Transverse colon (tissue), 4 donors: Measurements from ENCODE around the gene AVP. TPM values are rescaled to one million over a fixed set of nuclear protein-coding genes. Genes with fewer than 3 reads are reported as not detected.

Experiments used
- DNase-seq: peaks from one replicate; pipeline ENCODE4 v3.0.0-alpha.2; 2019
- H3K27ac ChIP-seq, 4 donors: fragments of 200-600 bp; sonication (generic); 2 replicates each; pipeline ENCODE4 v1.5.1; 2016 to 2018; ENCODE audit warnings: inconsistent platforms in 4 of 4
- H3K27me3 ChIP-seq: fragments of 200-600 bp; sonication (generic); 2 replicates; pipeline ENCODE4 v1.5.1; 2017; ENCODE audit warnings: inconsistent platforms
- H3K36me3 ChIP-seq, 4 donors: fragments of 200-600 bp; sonication (generic); 2 replicates each; pipeline ENCODE4 v1.5.1; 2017 to 2019; ENCODE audit warnings: inconsistent platforms in 4 of 4
- H3K4me1 ChIP-seq, 4 donors: fragments of 200-600 bp; sonication (generic); 2 replicates each; pipeline ENCODE4 v1.5.1; 2017 to 2020; ENCODE audit warnings: inconsistent platforms in 4 of 4
- H3K4me3 ChIP-seq, 4 donors: fragments of 200-600 bp; sonication (generic); 1 replicate in 1 of 4; 2 replicates in 3 of 4; pipeline versions ENCODE4 v1.5.1 to v1.6.1; 2017 to 2019; ENCODE audit warnings: inconsistent platforms in 4 of 4
- H3K9me3 ChIP-seq, 2 donors: fragments of 200-600 bp; sonication (generic); 2 replicates each; pipeline ENCODE4 v1.5.1; 2017 to 2019; ENCODE audit warnings: inconsistent platforms in 2 of 2
- CTCF ChIP-seq, 5 experiments: fragments of 200-600 bp in 3 of 5; fragments of 450-650 bp in 2 of 5; sonication (generic) in 3 of 5; IDR thresholded peaks; 1 replicate in 2 of 5; 2 replicates in 3 of 5; pipeline ENCODE4 v1.5.1; 2016 to 2017; ENCODE audit warnings: antibody characterized with exemption in 5 of 5, inconsistent platforms in 3 of 5, mild to moderate bottlenecking in 2 of 5, moderate library complexity in 1 of 5
- EP300 ChIP-seq: sonication (generic); formaldehyde crosslinking; IDR thresholded peaks from one replicate; pipeline ENCODE4 v1.6.1; 2017; ENCODE audit warnings: antibody characterized with exemption, low read depth
- POLR2A ChIP-seq: fragments of 450-650 bp; IDR thresholded peaks from one replicate; pipeline ENCODE4 v1.6.1; 2016; ENCODE audit warnings: antibody characterized with exemption, mild to moderate bottlenecking, moderate library complexity
- POLR2AphosphoS5 ChIP-seq, 3 donors: sonication (generic); formaldehyde crosslinking; IDR thresholded peaks; one replicate each; pipeline ENCODE4 v1.6.1; 2016; ENCODE audit warnings: antibody characterized with exemption in 3 of 3
- whole genome bisulfite sequencing, 2 donors: methylation state at CpG; one replicate each; pipeline ENCODE4 v1.1.5; 2018; ENCODE audit warnings: low coverage in 1 of 2; 5-methylcytosine and 5-hydroxymethylcytosine counted together
- in situ Hi-C, 4 donors: fragments of 200-750 bp; cut with MboI; loops; one replicate each; pipeline versions ENCODE4 v1.15.0 to v1.15.1; 2017; ENCODE audit warnings: low sequenced_read_pairs in 3 of 4, low pct_ligation_motif_present in 1 of 4, low pct_unique_long_range_greater_than_20kb in 1 of 4
- intact Hi-C: fragments of 100-400 bp; cut with DNase I; formaldehyde crosslinking; loops from one replicate; pipeline ENCODE4 v1.15.1; 2023; ENCODE audit warnings: low total_unique reads
- total RNA-seq, 4 donors: library from RNA; depleted of rRNA; stranded (reverse); fragments of >200 nt; gene quantifications; one replicate each; pipeline ENCODE4 v1.1.0, GENCODE V29; 2016

AVP gene
- total RNA-seq, 4 donors from 2014 or later: not detected

DNA sequence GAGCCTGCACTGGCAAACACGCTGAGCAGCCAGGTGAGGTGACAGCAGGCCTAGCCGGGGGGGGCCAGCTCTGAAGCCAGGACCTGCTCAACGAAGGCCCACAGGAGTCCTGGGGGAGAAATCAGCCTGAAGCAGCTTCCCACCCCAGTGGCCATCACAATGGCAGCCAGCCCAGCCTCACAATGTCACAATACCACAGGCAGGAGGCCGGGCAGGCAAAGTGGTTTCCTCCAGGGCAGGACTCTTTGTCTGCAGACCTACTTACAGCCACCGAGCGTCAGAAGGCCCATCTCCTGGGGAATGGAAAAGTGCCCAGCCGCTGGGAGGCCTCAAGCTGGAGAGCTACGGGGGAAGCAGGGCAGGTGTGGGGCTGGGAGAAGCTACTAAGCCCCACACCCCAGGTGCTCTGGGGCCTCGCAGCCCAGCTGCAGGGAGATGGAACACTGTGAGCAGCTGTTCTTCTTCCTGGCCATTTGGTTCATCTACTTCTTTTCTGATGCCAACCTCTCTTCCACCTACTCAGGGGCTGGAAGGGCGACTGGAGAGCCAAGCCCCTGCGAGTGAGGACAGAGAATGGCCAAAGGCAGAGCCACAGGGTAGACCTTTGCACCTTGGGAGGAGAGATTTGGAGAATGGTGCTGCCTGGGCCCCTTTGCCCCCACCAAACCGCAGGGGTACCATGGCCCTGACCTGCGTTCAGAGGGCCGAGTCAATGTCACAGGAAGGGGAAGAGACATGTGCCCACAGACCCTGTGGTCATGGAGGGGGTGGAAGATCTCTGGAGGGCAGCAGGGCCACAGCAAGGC is 22.3 kb upstream of the AVP start:
- in situ Hi-C loops: no loop called here
- Histone ChIP-seq H3K27ac (no peak overlapping the region), H3K4me3 (no peak overlapping the region), H3K9me3 (no peaks in the 10 kb centered on the region), H3K4me1 (no peaks in the 10 kb centered on the region), H3K27me3 (no peaks in the 10 kb centered on the region), H3K36me3 (peaks cover 0 to 6% (median 0%) of the 10 kb centered on the region in 4 donors)
- WGBS, 2 donors: 84 to 93% methylated on average over 3 to 14 of the region's 14 CpGs
- DNase-seq: no peak
- no peak for TF ChIP-seq EP300
- no peak for TF ChIP-seq POLR2AphosphoS5 (IDR thresholded peaks at IDR 0.05)
- TF ChIP-seq CTCF (IDR thresholded peaks at IDR 0.05): no peak
- TF ChIP-seq POLR2A: no peak
- intact Hi-C loops: no loop called here

DNA sequence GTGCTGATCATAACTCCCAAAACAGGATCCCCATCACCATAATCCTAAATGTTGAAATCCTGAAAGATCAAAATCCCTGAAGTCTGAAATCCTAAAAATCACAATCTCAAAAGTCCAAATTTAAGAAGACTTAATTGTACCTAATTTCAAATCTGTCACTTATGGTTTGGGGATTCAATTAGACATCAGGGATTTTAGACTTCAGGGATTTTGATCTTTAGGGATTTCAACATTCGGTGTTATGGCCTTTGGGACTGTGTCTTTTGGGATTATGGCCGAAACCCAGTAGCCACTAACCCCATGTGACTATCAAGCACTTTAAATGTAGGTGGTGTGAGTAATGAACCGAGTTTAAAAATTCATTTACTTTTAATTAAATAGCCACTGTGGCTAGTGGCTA is 21.7 kb upstream of the AVP start:
- H3K36me3 ChIP-seq: peaks cover 0 to 6% (median 0%) of the 10 kb centered on the region in 4 donors
- 93 to 97% methylated on average over 3 of the region's 3 CpGs for WGBS, 2 donors
- in situ Hi-C loops (no loop called here), intact Hi-C loops (no loop called here)
- TF ChIP-seq EP300 (no peak), CTCF (IDR thresholded peaks at IDR 0.05) (no peak), POLR2AphosphoS5 (IDR thresholded peaks at IDR 0.05) (no peak), POLR2A (no peak)
- H3K4me3 ChIP-seq: no peak overlapping the region
- no peak for DNase-seq
- no peaks in the 10 kb centered on the region for H3K27me3 ChIP-seq
- no peaks in the 10 kb centered on the region for H3K9me3 ChIP-seq
- H3K4me1 ChIP-seq: no peaks in the 10 kb centered on the region
- H3K27ac ChIP-seq: no peak overlapping the region

DNA sequence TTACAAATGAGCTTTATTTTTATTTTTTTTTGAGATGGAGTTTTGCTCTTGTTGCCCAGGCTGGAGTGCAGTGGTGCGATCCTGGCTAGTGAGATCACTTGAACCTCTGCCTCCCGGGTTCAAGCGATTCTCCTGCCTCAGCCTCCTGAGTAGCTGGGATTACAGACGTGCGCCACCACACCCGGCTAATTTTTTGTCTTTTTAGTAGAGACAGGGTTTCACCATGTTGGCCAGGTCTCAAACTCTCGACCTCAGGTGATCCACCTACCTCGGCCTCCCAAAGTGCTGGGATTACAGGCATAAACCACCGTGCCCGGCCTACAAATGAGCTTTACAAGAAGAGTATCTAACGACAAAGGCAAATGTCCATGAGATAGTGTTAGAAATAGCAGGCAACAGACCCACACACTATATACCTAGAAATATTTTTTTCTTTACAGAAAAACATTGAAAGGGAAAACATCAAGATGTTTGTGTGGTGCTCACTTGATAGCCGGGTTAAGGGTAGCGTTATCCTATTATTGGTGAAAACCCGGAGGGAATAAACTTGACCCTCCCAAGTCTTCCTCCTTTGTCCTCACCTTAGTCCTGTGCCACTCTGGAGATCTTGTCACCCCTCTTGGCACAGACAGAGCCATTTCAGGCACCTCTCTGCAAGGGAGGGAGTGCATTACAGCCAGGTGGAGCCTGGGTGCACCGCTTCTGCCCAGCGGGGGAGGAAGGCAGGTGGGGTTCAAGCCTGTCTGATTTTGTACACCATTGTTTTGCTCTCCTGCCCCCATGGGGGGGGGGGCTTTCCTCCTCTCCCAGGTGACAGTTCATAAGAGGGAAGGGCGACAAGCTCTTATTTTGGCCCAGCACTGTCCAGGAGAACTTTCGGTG is 21.0 kb upstream of the AVP start:
- Histone ChIP-seq H3K9me3 (no peaks in the 10 kb centered on the region), H3K4me3 (no peak overlapping the region), H3K4me1 (no peaks in the 10 kb centered on the region), H3K27ac (no peak overlapping the region), H3K36me3 (peaks cover 0 to 6% (median 0%) of the 10 kb centered on the region in 4 donors), H3K27me3 (no peaks in the 10 kb centered on the region)
- TF ChIP-seq POLR2AphosphoS5 (IDR thresholded peaks at IDR 0.05) (no peak), POLR2A (no peak), EP300 (no peak), CTCF (IDR thresholded peaks at IDR 0.05) (no peak)
- DNase-seq: no peak
- WGBS, 2 donors: 94 to 95% methylated on average over 14 to 18 of the region's 18 CpGs
- intact Hi-C loops (no loop called here), in situ Hi-C loops (no loop called here)

DNA sequence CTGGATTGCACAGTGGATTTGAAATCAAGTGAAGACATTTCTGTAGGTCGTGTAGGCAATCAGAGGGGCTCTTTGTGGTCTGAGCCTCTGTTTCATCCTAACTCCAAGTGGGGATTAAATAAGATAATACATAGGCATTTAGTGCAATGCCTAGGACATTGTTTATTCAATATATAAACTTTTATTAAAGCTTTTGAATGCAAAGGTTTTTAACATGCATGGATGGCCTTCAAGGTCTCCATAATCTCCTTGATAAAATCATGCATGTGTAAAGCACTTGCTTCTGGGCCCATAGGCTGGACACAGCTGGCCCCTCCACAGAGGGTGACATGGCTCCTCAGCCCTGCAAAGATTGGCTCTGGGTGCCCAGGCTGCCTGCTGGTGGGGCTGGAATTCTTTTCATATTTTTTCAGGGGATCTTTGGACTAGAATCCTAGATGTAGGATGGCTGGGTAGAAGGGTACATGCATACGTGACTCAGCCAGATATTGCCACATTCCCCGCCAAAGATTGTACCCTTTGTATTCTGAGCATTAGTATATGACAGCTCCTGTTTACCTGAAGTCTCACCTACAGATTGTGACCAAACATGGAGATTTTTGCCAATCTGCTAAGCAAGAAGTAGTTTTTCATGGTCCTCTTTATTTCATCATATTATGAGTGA is 19.0 kb upstream of the AVP start:
- DNase-seq: no peak
- Histone ChIP-seq H3K36me3 (no peaks in the 10 kb centered on the region), H3K27me3 (peaks cover 10% of the 10 kb centered on the region), H3K4me1 (no peaks in the 10 kb centered on the region), H3K27ac (no peak overlapping the region), H3K9me3 (no peaks in the 10 kb centered on the region), H3K4me3 (no peak overlapping the region)
- in situ Hi-C loops (no loop called here), intact Hi-C loops (no loop called here)
- TF ChIP-seq POLR2AphosphoS5 (IDR thresholded peaks at IDR 0.05): no peak
- no peak for TF ChIP-seq CTCF (IDR thresholded peaks at IDR 0.05)
- no peak for TF ChIP-seq EP300
- TF ChIP-seq POLR2A: no peak
- WGBS, 2 donors: 33 to 61% methylated on average over 3 of the region's 3 CpGs
